ENCODE data around the gene PEX3.

- TF ChIP-seq MAFK (IDR thresholded peaks at IDR 0.05; ENCODE audit: low read depth, low read length) (no peak), MXI1 (IDR thresholded peaks at IDR 0.05; ENCODE audit: borderline replicate concordance, low read depth, low read length) (no peak), RAD21 (IDR thresholded peaks at IDR 0.05; ENCODE audit: low read length) (no peak), NFE2L2 (IDR thresholded peaks at IDR 0.05; ENCODE audit: low read depth, low read length) (no peak), CTCF (conservative IDR thresholded peaks at IDR 0.05; ENCODE audit: low read depth, low read length) (no peak), POLR2A (IDR thresholded peaks at IDR 0.05; ENCODE audit: low read depth, low read length) (no peak), SMC3 (IDR thresholded peaks at IDR 0.05; ENCODE audit: low read depth, low read length) (no peak), CEBPB (IDR thresholded peaks at IDR 0.05; ENCODE audit: low read depth, low read length) (no peak), MAZ (IDR thresholded peaks at IDR 0.05; ENCODE audit: borderline replicate concordance, low read depth, low read length) (no peak), BHLHE40 (IDR thresholded peaks at IDR 0.05; ENCODE audit: low read depth, low read length) (no peak), ELK1 (IDR thresholded peaks at IDR 0.05; ENCODE audit: borderline replicate concordance, low read depth, low read length) (no peak)
Observed at GRCh38 chr6:143528164-143528811, 77.7 kb downstream of the PEX3 start.
